Calu3 (cell line): ENCODE results near the gene MDH1B. TPM values are rescaled to one million over a fixed set of nuclear protein-coding genes. Genes with fewer than 3 reads are reported as not detected.
A peak's percentile ranks its signal among the peaks of the same experiment; 100 is the strongest.

Source experiments
- BruUV-seq: library from RNA; stranded (reverse); fragments of 400-500 nt; replicated peaks from 2 replicates; lab custom pipeline; 2021; lab: Mats Ljungman, UMichigan
- CTCF ChIA-PET: fragments of 300-600 bp; sonication (Branson Sonifier 250); formaldehyde crosslinking; loops from one replicate; lab custom pipeline; 2022; ENCODE audit warnings: antibody characterized with exemption; lab: Charles Lee
- DNase-seq: peaks from one replicate; pipeline ENCODE4 v3.0.0; 2022
- H3K27ac Mint-ChIP-seq: one replicate; pipeline ENCODE4 v1.8.0; 2022; ENCODE audit warnings: mixed read lengths; ENCODE audit not compliant: unreplicated experiment
- H3K27me3 Mint-ChIP-seq: one replicate; pipeline ENCODE4 v1.8.0; 2022; ENCODE audit warnings: mixed read lengths; ENCODE audit not compliant: unreplicated experiment
- H3K36me3 Mint-ChIP-seq: one replicate; pipeline ENCODE4 v1.8.0; 2022; ENCODE audit warnings: mild to moderate bottlenecking, moderate library complexity, mixed read lengths; ENCODE audit not compliant: insufficient read depth, unreplicated experiment
- H3K4me1 Mint-ChIP-seq: one replicate; pipeline ENCODE4 v1.8.0; 2022; ENCODE audit warnings: mild to moderate bottlenecking, low read depth, mixed read lengths; ENCODE audit not compliant: unreplicated experiment
- H3K4me3 Mint-ChIP-seq: one replicate; pipeline ENCODE4 v1.8.0; 2022; ENCODE audit warnings: mild to moderate bottlenecking, low read depth, moderate library complexity, mixed read lengths; ENCODE audit not compliant: unreplicated experiment
- H3K9me3 Mint-ChIP-seq: one replicate; pipeline ENCODE4 v1.8.0; 2022; ENCODE audit warnings: low read depth, mixed read lengths; ENCODE audit not compliant: unreplicated experiment
- CTCF ChIP-seq: fragments of 200-600 bp; IDR thresholded peaks from one replicate; pipeline ENCODE4 v1.8.0; 2022; ENCODE audit warnings: antibody characterized with exemption; ENCODE audit not compliant: unreplicated experiment
- intact Hi-C: fragments of 100-400 bp; cut with micrococcal nuclease; formaldehyde crosslinking; loops from one replicate; pipeline ENCODE4 v1.10.0; 2022; ENCODE audit not compliant: unreplicated experiment
- total RNA-seq: library from RNA; stranded (reverse); gene quantifications from 2 replicates; pipeline ENCODE4 v1.2.3, GENCODE V29; 2022

Gene MDH1B
- total RNA-seq, 1 experiment from 2014 or later: 0.94 TPM

GRCh38 chr2:206736935-206737334 is 28.2 kb downstream of the MDH1B start:
- intact Hi-C loops: no loop called here
- CTCF ChIA-PET: no interaction called here
- TF ChIP-seq CTCF: no peak
- BruUV-seq: no TSS peak
- Mint-ChIP-seq H3K9me3 (no peaks in the 10 kb centered on the region), H3K27me3 (peaks cover 12% of the 10 kb centered on the region), H3K4me1 (no peaks in the 10 kb centered on the region), H3K27ac (no peak overlapping the region), H3K4me3 (no peak overlapping the region), H3K36me3 (no peaks in the 10 kb centered on the region)
- no peak for DNase-seq

- Mint-ChIP-seq H3K4me3 (no peak overlapping the region), H3K27ac (no peak overlapping the region), H3K36me3 (no peaks in the 10 kb centered on the region), H3K4me1 (peaks cover 10% of the 10 kb centered on the region), H3K9me3 (no peaks in the 10 kb centered on the region), H3K27me3 (peaks cover 32% of the 10 kb centered on the region)
- no TSS peak for BruUV-seq
- no peak for DNase-seq
- intact Hi-C loops: no loop called here
- no peak for TF ChIP-seq CTCF
- CTCF ChIA-PET: no interaction called here
Measured at GRCh38 chr2:206733341-206733740, 31.8 kb downstream of the MDH1B start.

- H3K27me3 Mint-ChIP-seq: peaks cover 32% of the 10 kb centered on the region
- H3K9me3 Mint-ChIP-seq: no peaks in the 10 kb centered on the region
- intact Hi-C loops: no loop called here
- no TSS peak for BruUV-seq
- peak; percentile 3 for DNase-seq
- CTCF ChIA-PET: interaction anchor here (0.6 to 2.2 kb wide), 3 partner anchors 10 to 825 kb away, joined by 3 to 5 read pairs (median 3); partner anchors contain the start of gene DYTN
- H3K4me1 Mint-ChIP-seq: peaks cover 16% of the 10 kb centered on the region
- no peak for TF ChIP-seq CTCF
- H3K36me3 Mint-ChIP-seq: no peaks in the 10 kb centered on the region
- H3K4me3 Mint-ChIP-seq: no peak overlapping the region
- H3K27ac Mint-ChIP-seq: no peak overlapping the region
Measured at GRCh38 chr2:206728277-206729199, 36.6 kb downstream of the MDH1B start.

- intact Hi-C loops: no loop called here
- BruUV-seq: no TSS peak
- CTCF ChIA-PET: interaction anchor here (1.3 kb wide), 1 partner anchor 92 kb away, joined by 3 read pairs; no protein-coding TSS in a partner anchor
- Mint-ChIP-seq H3K27me3 (peaks cover 24% of the 10 kb centered on the region), H3K4me1 (peaks cover 16% of the 10 kb centered on the region), H3K36me3 (no peaks in the 10 kb centered on the region), H3K9me3 (peaks cover under 1% of the 10 kb centered on the region), H3K4me3 (no peak overlapping the region), H3K27ac (no peak overlapping the region)
- no peak for TF ChIP-seq CTCF
- no peak for DNase-seq
Measured at GRCh38 chr2:206727287-206727686, 37.8 kb downstream of the MDH1B start.
